Thyroid gland (tissue), 4 donors: ENCODE data around the gene LGR4.

Source experiments
- CTCF ChIP-seq, 6 experiments: fragments of 200-600 bp in 3 of 6; fragments of 450-650 bp in 3 of 6; sonication (generic) in 3 of 6; IDR thresholded peaks; one replicate each; pipeline ENCODE4 v1.5.1; 2016 to 2019; ENCODE audit warnings: antibody characterized with exemption in 6 of 6, mild to moderate bottlenecking in 2 of 6, inconsistent platforms in 1 of 6, moderate library complexity in 1 of 6
- POLR2A ChIP-seq, 2 donors: fragments of 450-650 bp; IDR thresholded peaks; one replicate each; pipeline ENCODE4 v1.6.1; 2017; ENCODE audit warnings: antibody characterized with exemption in 2 of 2, mild to moderate bottlenecking in 2 of 2, moderate library complexity in 1 of 2

- TF ChIP-seq CTCF (IDR thresholded peaks at IDR 0.05) (no peak), POLR2A (IDR thresholded peaks at IDR 0.05) (no peak)
These were observed 118.1 kb downstream of the LGR4 start for GRCh38 chr11:27354359-27354965.
